Ishikawa (cell line): ENCODE data around the gene RPL15.

ENCODE experiments used
- CEBPB ChIP-seq: IDR thresholded peaks from 2 replicates; pipeline ENCODE4 v1.6.1; 2012
- FOXM1 ChIP-seq: IDR thresholded peaks from 2 replicates; pipeline ENCODE4 v1.6.1; 2012; ENCODE audit warnings: low read depth, borderline replicate concordance
- TCF12 ChIP-seq: IDR thresholded peaks from 2 replicates; pipeline ENCODE4 v1.6.1; 2012; ENCODE audit warnings: low read depth
- YY1 ChIP-seq: IDR thresholded peaks from 2 replicates; pipeline ENCODE4 v1.6.1; 2012; ENCODE audit warnings: low read depth

DNA sequence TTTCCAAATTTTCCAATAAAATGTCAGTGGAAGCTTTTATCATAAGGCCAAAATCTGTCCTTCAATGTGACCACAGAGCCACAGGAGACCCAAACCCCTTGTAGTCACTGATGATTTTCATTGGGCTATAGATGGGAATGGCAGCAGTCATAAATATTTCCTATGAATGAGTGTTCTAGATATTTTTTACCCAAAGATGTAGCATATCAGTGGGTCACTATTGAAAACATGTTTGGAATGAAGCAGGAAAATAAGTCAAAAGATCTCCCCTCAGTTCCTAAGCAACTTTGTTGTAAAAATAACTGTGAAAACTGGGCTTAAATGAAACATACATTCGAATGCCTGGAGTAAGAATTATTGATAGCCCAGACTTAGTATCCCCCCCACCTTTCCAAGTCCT lies 49.1 kb upstream of the RPL15 start:
- TF ChIP-seq YY1 (no peak), CEBPB (no peak), TCF12 (no peak), FOXM1 (no peak)
